HG03135 (cell line): ENCODE measurements around the gene ASCC3.
A peak's percentile ranks its signal among the peaks of the same experiment; 100 is the strongest.

ENCODE experiments used
- ATAC-seq: cut with Tn5 transposase; IDR thresholded peaks from one replicate; pipeline ENCODE4 v1.9.1; 2021; ENCODE audit warnings: mild to moderate bottlenecking, moderate library complexity; ENCODE audit not compliant: unreplicated experiment

Gene ASCC3

DNA sequence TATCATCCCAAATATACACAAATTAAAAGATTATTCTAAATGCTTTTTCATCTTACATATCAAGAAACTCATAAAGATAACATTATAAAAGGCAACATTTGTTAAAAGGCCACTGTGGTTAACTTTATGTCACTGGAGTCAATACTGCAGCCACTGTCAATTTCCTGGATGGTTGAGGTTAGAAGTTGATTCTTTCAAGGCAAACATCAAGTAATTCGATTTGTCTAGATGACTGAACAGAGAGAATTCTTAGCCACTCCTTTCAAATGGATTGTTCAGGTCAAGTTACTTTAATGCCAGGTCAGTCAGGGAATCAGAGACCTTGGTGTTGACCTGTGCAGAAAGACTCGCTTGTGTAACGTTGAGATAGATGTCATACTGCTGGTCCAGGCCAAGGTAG is 372.0 kb downstream of the ASCC3 start:
- ATAC-seq = no peak

DNA sequence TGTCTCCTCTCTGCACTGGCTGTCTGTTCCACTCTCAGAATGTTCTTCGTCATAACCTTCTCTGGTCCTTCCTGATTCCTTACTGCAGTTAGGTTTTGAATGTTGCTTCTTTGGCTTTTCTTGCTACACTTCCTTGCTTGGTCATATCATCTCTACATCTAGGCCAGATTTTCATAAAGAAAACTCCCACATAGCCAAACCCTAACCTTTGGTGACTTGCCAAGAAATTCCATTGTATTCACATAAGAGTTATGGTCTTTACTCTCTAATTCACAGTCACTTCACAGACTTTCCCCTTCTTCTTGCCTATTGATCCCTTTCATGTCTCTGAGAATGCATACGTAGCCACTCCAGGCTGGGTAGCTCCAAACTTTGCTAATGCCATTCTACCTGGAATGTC is 374.5 kb downstream of the ASCC3 start:
- ATAC-seq = no peak

DNA sequence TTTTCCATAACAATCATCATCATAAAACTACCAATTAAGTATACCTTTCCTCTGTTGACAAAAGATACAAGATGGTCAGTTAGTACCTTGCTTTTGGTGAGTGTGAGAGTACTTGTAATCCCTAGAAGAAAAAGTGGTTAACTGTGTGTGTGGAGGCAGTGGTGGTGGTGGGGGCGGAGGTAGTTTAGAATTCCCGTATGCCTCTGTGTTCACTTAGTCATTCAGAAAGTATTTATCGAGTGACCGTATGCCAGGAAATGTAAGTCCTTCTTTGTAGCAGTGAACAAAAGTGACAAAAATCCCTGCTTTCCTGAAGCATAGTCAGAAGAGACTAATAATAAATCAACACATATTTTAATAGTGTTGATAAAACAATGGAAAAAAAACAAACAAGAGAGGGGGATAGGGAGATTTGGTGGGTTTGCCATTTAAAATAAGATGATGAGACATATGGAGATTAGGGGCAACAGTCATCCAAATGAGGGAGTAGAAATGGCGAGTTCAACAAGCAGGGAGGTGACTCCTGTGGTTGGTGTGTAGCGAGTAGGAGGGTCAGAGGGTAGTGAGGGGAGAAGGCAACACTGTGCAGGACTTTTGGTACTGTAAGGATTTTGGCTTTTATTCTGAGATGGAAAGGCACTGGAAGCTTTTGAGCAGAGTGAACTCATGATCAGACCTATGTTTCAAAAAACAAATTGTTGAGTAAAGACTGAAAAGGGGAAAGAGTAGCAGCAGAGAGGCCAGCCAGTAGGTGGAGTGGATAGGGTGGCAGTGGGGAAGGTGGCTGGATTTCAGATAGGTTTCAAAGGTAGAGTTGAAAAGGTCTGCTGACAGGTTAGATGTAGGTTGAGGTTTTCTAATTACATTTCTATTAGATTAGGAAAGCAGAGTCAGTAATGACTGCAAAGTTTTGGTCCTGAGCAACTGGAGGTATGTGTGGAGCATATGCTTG is 376.1 kb downstream of the ASCC3 start:
- no peak for ATAC-seq

DNA sequence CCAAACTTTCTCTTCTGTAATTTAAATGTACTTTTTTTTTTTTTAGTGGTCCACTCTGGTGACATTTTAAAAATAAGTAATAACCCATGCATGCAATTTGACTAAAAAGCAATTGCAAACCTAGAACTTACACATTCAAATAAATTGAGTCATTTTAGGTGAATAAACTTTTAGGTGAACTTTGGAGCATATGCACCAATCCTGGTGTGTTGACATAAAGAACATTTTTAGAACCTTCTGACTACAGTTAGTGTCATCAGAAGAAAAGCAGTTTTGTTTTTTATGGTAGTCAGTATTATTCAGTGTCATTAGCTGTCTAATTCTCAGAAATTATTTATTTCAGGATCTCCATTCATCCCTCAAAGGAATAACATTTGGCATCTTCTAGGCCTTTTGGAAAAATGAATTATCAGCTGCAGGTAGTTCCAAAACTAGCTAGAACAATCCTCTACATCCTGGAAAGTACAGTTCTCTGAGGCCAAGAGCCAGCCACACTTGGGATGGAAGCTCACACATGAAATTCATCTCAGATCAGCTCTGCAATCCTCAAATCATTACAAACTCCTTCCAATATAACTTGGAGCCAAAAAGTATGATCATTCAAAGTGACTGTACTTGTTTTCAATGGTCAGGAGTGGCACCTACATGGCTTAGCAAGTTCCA is 378.0 kb downstream of the ASCC3 start:
- no peak for ATAC-seq

DNA sequence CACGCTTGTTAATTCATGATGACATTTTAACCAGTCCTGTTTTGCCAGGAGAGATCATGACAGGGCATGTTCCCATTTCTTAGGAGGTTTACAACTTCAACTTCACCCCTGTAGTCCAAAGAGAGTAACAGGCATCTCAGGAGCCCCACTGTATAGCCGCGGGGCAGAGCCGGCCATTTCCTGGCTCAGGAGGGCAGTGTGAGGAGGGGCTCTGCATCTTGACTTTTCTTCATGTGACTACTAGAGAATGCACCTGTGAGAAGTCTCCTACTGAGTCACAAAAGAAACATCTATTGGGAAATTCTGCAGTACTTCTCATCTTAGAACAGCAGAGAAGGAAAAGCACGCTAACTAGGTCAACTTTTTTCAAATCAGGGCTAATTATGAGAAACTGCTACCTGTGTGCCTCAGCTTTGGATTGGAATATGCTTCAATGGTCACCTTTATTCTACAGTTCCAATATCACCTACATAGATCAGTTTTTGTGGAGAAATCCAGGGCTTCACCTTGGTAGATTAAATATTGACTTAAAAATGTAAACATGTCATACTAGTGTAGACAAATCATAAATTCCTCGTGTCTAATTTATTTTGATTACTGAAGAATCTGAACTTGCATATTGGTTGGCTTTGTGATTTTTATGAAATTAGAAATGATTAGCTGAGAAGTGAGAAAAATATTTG is 387.8 kb downstream of the ASCC3 start:
- no peak for ATAC-seq

DNA sequence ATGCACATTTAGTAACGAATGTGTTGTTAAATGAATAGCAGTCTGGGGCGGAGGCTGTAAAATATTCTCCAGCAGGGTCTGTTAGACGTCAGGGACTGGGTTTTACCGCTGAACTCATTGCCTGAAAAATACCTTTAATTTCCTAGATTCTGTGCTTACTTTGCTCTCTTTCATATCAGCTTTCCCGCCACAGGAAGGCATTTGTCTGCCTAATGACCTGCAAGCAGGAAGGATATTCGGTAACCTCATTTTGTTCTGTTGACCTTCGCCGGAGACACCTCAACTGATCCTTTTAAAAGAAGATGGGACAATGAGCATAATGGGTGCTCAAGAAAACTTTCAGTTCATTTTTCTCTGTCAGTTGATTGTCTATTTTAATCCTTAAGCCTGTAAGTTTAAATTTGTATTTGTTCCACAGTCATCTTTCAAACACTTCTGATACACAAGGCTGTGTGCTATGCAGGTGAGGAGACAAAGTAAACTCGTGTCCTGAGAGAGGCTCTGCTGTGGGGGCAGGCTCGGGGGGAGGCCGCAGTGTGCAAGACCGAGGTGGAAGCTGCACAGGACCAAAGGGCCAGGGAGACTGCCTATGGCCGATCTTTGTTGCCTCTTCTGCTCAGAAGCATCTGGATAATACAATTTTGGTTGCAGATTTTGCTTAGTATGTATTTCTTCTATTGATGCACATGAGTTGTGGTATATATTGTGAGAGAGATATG is 389.0 kb downstream of the ASCC3 start:
- ATAC-seq = no peak

DNA sequence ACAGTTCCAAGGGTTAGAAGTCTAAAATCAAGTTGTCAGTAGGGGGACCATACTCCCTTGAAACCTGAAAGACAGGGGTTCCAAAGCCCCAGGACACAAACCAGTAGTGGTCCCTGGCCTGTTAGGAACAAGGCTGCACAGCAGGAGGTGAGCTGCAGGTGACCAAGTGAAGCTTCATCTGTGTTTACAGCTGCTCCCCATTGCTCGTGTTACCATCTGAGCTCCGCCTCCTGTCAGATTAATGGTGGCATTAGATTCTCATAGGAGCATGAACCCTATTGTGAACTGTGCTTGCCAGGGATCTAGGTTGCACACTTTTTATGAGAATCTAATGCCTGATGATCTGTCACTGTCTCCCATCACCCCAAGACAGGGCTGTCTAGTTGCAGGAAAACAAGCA is 391.1 kb downstream of the ASCC3 start:
- no peak for ATAC-seq

GRCh38 chr6:100488244-100488643 is 392.9 kb downstream of the ASCC3 start:
- ATAC-seq = peak; percentile 49

DNA sequence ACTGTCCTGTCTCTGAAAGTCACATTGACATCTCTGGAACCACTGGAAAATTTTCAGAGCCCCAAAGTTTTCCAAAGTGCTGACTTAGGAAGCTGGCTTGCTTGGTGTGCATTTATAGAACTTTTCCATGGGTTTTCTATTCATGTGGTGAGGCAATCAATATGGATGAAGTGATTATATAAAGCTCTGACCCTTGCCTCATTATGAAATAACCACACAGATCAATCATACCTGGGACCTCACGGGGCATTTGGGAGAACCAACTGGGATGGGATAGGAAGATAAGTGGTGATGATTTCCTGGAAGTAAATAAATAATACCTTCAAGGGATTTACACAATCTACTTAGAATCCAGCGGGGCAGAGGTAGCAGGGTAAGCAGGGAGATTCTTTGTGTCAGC is 393.5 kb downstream of the ASCC3 start:
- no peak for ATAC-seq

- ATAC-seq = no peak
Measured at GRCh38 chr6:100485268-100485667, 395.9 kb downstream of the ASCC3 start.

GRCh38 chr6:100484474-100484873 is 396.7 kb downstream of the ASCC3 start:
- ATAC-seq = no peak

DNA sequence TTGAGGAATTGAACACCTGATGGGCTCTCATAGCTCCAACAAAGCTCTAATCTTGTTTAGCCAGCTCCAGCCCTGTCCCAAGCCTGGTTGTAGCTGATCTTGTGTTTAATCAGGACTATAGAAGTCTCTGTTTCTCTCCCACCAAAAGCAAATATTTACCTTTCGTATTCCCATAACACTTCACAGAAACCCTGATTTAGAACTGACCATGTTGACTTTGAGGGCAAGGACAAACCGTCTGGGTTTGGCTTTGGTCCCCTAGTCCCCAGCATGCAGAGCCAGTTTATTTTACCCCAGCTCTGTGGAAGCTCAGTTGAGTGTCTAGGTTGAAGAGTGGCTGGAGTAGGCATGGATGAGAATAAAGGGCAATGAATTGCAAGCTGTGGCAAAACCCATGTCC is 398.4 kb downstream of the ASCC3 start:
- ATAC-seq = no peak

GRCh38 chr6:100479179-100480035 is 401.7 kb downstream of the ASCC3 start:
- ATAC-seq = no peak

DNA sequence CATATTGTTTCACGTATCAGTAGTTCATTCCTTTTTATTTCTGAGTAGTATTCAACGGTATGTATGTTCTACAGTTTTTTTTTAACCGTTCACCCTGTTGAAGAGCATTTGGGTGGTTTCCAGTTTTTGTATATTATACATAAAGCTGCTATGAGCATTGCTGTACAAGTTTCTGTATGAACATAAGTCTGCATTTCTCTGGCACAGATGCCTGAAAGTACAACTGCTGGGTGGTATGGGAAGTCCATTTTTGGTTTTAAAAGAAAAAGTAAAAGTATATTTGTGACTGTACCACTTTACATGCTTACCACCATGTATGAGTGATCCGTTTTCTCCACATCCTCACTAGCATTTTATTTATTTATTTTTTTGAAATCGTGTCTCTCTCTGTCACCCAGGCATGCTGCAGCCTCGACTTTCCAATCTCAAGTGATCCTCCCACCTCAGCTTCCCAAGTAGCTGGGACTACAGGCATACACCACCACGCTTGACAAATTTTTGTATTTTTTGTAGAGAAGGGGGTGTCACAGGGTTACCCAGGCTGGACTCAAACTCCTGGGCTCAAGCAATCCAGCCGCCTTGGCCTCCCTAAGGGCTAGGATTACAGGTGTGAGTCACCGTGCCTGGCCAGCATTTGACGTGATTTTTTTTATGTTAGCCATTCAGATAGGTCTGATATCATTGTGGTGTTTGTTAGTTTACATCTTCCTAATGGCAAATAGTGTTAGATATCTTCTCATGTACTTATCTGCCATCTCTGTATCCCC is 405.4 kb downstream of the ASCC3 start:
- ATAC-seq = peak; percentile 76

DNA sequence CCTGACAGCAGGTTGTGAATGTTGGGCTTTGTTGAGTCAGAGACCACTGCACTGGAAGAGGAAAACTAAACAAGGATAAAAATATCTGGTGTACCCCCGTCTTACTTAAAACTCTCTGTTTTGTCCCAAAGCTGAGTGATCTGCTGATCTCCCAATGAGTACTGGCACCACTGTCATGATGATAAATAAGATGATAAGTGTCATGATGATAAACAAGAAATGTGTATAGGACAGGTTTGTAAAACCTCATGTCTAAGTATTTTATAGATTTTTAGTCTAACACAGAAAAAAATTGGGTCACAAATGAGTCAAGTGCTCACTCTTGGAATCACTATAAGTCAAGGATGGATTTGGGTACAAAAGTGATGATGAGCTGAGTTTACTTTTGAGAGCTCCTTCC is 407.9 kb downstream of the ASCC3 start:
- no peak for ATAC-seq

DNA sequence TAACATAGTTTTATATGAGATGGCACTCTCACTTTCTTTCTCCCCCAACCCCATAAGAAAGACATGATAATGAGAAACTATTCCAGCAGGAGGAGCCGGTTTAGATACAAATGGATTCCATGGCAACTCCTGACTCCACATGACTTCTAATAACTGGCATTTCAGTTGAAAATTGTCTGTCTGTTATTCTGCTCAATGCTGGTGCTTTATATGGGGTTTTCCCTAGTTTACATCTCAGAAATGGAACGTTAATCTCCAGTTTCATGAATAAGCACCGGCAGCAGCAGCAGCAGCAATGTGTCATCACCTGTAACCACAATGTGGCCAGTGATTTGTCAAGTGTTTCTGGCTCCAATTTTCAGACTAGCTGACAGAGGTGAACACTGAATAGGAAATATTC is 408.5 kb downstream of the ASCC3 start:
- peak; percentile 86 for ATAC-seq

DNA sequence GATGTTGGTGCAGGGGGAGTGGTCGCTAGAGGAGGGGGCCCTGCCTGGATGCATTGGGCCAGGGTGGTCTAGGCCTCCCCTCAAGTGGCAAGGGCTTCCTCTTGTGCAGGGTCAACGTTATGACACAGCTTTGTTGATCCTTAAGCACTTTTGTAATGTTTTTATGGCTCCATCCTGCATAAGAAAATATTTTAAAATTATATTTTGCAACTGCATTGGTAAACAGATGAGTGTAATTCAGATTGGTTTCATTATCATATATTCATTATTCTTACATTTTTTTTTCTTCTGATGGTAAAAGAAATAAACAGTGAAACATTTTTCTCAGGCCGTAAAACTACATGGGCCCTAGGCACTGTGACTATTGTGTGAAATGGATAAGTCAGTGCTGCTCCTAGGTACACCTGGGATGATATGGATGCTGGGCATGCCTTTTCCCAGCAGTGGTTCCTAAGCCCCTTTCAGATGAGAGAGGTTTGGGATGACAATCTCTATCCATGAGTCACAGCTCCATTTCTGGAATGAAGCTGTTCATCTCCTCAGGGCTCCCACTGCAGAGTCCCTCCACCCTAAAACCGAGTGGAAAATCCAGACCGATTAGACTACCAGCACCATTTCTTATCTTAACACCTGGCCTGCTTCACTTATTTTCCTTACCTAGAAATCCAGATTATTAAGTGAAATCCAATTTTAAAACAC is 410.6 kb downstream of the ASCC3 start:
- ATAC-seq = no peak

DNA sequence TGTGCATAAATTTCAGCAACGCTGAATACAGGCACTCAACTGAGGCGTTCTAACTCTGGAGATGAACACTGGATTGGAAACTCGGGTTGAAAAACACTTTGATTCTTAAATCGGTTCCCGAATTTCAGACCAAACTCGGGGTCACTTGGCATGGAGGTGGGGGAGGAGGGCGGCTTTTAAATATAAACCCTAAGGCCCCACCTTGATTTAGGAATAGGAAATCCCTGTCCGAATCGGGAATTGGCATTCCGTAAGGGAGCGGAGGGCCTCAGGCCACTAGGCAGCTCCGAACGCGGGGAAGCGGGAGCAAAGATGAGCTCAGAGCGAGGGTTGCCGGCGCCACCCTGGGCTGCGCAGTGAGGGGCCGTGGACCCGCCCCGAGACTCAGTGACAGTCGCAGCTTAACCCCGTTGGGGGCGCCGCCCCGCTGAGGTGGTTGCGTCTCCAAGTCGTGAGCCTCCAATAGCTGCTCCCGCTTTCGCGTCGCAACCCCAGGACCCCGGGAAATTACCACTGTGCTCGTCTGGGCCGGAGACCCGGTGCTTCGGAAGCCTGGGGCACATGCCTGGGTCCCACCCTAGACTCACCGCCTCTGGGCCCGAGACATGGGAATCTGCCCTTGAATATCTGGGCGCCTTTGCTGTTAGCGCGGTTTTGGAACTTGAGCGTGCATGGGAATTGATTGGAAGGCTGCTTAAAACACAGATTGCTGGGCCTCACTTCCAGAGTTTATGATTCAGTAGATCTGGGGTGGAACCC is 411.8 kb downstream of the ASCC3 start:
- ATAC-seq = no peak
